Renal pelvis (tissue), 4 donors: ENCODE data around the gene NRSN2. TPM values are rescaled to one million over a fixed set of nuclear protein-coding genes. Genes with fewer than 3 reads are reported as not detected.
"Not testable (repeated sequence)": the region's sequence is repeated elsewhere in the genome, so short reads cannot be mapped to it uniquely, and the experiment has no call there.

ENCODE experiments used
- DNase-seq: peaks from one replicate; pipeline ENCODE4 v3.0.0-alpha.2; 2013
- polyA plus RNA-seq, 3 donors: library from polyadenylated mRNA; unstranded; fragments of 120-200 nt; gene quantifications; one replicate each; pipeline ENCODE4 v1.2.1, GENCODE V29; 2013; ENCODE audit not compliant: insufficient read length in 3 of 3

NRSN2 gene
- polyA plus RNA-seq, 3 donors = 50.4 to 57.5 (median 54.9) TPM

- DNase-seq = no peak
Measured at GRCh38 chr20:389220-389619, 42.3 kb downstream of the NRSN2 start.

- DNase-seq = no peak
Measured at GRCh38 chr20:391041-391711, 44.3 kb downstream of the NRSN2 start.

- DNase-seq = not testable (repeated sequence)
Measured at GRCh38 chr20:393296-393695, 46.4 kb downstream of the NRSN2 start.

GRCh38 chr20:396252-396618 lies 49.3 kb downstream of the NRSN2 start:
- DNase-seq = no peak

GRCh38 chr20:396619-397431 lies 49.9 kb downstream of the NRSN2 start:
- DNase-seq = no peak

- no peak for DNase-seq
Measured at GRCh38 chr20:397432-398237, 50.7 kb downstream of the NRSN2 start.

- no peak for DNase-seq
Measured at GRCh38 chr20:399182-399707, 52.3 kb downstream of the NRSN2 start.

- DNase-seq = no peak
Measured at GRCh38 chr20:400128-400453, 53.2 kb downstream of the NRSN2 start.

- DNase-seq = no peak
Measured at GRCh38 chr20:400454-401275, 53.8 kb downstream of the NRSN2 start.

- no peak for DNase-seq
Measured at GRCh38 chr20:401682-402495, 55.0 kb downstream of the NRSN2 start.

- no peak for DNase-seq
Measured at GRCh38 chr20:402496-402885, 55.6 kb downstream of the NRSN2 start.

- no peak for DNase-seq
Measured at GRCh38 chr20:402898-403581, 56.1 kb downstream of the NRSN2 start.

GRCh38 chr20:403582-403957 lies 56.7 kb downstream of the NRSN2 start:
- DNase-seq = no peak

GRCh38 chr20:404088-404487 lies 57.2 kb downstream of the NRSN2 start:
- no peak for DNase-seq

Other genes with a start within 250 kb of the NRSN2 start
- gene DEFB126, start 204.5 kb upstream of the NRSN2 start, polyA plus RNA-seq = not detected
- gene DEFB127, start 189.7 kb upstream of the NRSN2 start, polyA plus RNA-seq = not detected
- not detected for gene DEFB128, start 157.4 kb upstream of the NRSN2 start, polyA plus RNA-seq
- gene DEFB129, start 119.9 kb upstream of the NRSN2 start, polyA plus RNA-seq = not detected
- gene DEFB132, start 89.4 kb upstream of the NRSN2 start, polyA plus RNA-seq = not detected
- gene C20orf96, start 56.4 kb upstream of the NRSN2 start, polyA plus RNA-seq = 10 to 100 TPM; 37.1 to 45.2 (median 40.2) TPM
- gene ZCCHC3, start 49.5 kb upstream of the NRSN2 start, polyA plus RNA-seq = 10 to 100 TPM; 43.1 to 58.2 (median 46.7) TPM
- 10 to 100 TPM; 36.4 to 45.5 (median 41.3) TPM for gene SOX12, start 21.6 kb upstream of the NRSN2 start, polyA plus RNA-seq
- 1 to 10 TPM; 4.1 to 5.1 (median 4.2) TPM for gene TRIB3, start 33.6 kb downstream of the NRSN2 start, polyA plus RNA-seq
- 100 to 1,000 TPM in 1 of 3 donors, 10 to 100 TPM in 2; 82.5 to 105 (median 93.2) TPM for gene RBCK1, start 61.2 kb downstream of the NRSN2 start, polyA plus RNA-seq
- 10 to 100 TPM; 32.2 to 37.1 (median 35.1) TPM for gene TBC1D20, start 115.4 kb downstream of the NRSN2 start, polyA plus RNA-seq
- gene CSNK2A1, start 196.7 kb downstream of the NRSN2 start, polyA plus RNA-seq = 100 to 1,000 TPM; 123 to 150 (median 147) TPM